GM18499 (cell line): ENCODE measurements around the gene PTCSC3.

Experiments used
- ATAC-seq: cut with Tn5 transposase; IDR thresholded peaks from one replicate; pipeline ENCODE4 v1.9.1; 2021; ENCODE audit warnings: moderate number of reproducible peaks; ENCODE audit not compliant: insufficient read depth, unreplicated experiment

The PTCSC3 gene

GRCh38 chr14:36087411-36087810, 89.1 kb downstream of the PTCSC3 start:
- ATAC-seq: no peak

- no peak for ATAC-seq
These were observed 89.7 kb downstream of the PTCSC3 start for GRCh38 chr14:36086629-36087395.

GRCh38 chr14:36085861-36086260, 90.7 kb downstream of the PTCSC3 start:
- no peak for ATAC-seq
